Fibroblast of the aortic adventitia (primary cell): Measurements from ENCODE around the gene SPINT1. TPM values are rescaled to one million over a fixed set of nuclear protein-coding genes. Genes with fewer than 3 reads are reported as not detected.

ENCODE experiments used
- DNase-seq: peaks from one replicate; pipeline ENCODE4 v3.0.0-alpha.2; 2010; ENCODE audit warnings: low read depth
- H3K4me3 ChIP-seq: 2 replicates; pipeline ENCODE4 v1.5.1; 2011; ENCODE audit warnings: low read depth, mild to moderate bottlenecking, control low read depth, low read length, moderate library complexity
- total RNA-seq: library from RNA; depleted of rRNA; stranded (reverse); fragments of >200 nt; gene quantifications from 2 replicates; pipeline ENCODE4 v1.2.3, GENCODE V29; 2012; ENCODE audit warnings: low replicate concordance
- TF ChIP-seq, protein P1 (sequence below): IDR thresholded peaks from 2 replicates; pipeline ENCODE4 v1.5.1; 2011; ENCODE audit warnings: mild to moderate bottlenecking, low read length, control low read depth, inconsistent platforms; ENCODE audit not compliant: insufficient read depth

Gene SPINT1
- total RNA-seq, 1 donor = not detected

DNA sequence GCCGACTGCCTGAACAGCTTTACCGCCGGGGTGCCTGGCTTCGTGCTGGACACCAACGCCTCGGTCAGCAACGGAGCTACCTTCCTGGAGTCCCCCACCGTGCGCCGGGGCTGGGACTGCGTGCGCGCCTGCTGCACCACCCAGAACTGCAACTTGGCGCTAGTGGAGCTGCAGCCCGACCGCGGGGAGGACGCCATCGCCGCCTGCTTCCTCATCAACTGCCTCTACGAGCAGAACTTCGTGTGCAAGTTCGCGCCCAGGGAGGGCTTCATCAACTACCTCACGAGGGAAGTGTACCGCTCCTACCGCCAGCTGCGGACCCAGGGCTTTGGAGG lies 815 bp downstream of the SPINT1 start:
- H3K4me3 ChIP-seq = peak overlapping the region; percentile 28
- TF ChIP-seq, protein P1, sequence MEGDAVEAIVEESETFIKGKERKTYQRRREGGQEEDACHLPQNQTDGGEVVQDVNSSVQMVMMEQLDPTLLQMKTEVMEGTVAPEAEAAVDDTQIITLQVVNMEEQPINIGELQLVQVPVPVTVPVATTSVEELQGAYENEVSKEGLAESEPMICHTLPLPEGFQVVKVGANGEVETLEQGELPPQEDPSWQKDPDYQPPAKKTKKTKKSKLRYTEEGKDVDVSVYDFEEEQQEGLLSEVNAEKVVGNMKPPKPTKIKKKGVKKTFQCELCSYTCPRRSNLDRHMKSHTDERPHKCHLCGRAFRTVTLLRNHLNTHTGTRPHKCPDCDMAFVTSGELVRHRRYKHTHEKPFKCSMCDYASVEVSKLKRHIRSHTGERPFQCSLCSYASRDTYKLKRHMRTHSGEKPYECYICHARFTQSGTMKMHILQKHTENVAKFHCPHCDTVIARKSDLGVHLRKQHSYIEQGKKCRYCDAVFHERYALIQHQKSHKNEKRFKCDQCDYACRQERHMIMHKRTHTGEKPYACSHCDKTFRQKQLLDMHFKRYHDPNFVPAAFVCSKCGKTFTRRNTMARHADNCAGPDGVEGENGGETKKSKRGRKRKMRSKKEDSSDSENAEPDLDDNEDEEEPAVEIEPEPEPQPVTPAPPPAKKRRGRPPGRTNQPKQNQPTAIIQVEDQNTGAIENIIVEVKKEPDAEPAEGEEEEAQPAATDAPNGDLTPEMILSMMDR = no peak
- no peak for DNase-seq

DNA sequence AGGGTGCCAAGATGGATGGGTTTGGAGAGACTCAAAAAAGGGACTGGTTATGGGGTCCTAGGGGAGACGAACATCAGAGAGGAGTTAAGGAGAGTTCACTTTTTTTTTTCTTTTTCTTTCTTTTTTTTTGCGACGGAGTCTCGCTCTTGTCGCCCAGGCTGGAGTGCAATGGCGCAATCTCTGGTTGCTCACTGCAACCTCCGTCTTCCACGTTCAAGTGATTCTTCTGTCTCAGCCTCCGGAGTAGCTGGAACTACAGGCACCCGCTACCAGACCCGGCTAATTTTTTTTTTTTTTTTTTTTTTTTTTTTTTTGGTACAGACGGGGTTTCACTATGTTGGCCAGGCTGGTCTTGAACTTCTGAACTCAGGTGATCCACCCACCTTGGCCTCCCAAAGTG lies 1.2 kb downstream of the SPINT1 start:
- TF ChIP-seq, protein P1 = no peak
- DNase-seq = no peak
- no peak overlapping the region for H3K4me3 ChIP-seq

DNA sequence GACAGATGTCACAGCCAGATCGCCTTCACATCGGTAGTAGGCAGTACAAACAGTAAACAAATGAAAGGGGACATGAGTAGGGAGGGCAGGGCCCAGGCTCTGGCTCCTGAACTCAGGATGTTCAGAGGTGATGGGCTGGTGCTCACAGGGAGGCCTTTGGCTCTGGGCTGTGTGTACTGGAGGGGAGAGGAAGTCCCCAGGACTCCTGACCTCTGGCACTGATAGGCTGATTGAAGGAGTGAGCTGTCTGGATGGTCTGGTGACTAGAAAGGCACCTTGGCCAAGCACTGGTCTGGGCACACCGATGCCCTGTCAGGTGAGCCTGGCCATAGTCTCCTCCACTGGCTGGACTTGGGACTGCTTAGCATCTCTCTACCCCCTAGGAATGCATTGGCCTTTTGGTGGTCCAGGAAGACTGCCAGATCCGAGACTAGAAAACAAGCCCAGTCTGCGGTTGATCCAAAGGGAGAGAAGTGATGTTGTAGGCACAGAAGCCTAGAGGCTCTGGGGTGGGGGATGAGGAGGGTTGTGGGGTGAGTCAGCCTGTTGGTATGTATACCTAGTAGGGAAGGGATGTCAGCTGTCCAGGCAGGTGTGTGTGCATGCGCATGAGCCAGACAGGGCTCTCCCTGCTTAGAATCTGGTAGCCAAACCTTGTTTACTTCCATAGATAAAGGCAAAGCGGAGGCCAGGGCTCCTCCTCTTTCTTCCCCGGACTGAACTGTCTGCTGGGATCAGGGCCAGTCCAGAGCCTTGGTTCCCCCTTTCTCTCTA lies 1.9 kb downstream of the SPINT1 start:
- no peak for DNase-seq
- TF ChIP-seq, protein P1 = no peak
- no peak overlapping the region for H3K4me3 ChIP-seq

DNA sequence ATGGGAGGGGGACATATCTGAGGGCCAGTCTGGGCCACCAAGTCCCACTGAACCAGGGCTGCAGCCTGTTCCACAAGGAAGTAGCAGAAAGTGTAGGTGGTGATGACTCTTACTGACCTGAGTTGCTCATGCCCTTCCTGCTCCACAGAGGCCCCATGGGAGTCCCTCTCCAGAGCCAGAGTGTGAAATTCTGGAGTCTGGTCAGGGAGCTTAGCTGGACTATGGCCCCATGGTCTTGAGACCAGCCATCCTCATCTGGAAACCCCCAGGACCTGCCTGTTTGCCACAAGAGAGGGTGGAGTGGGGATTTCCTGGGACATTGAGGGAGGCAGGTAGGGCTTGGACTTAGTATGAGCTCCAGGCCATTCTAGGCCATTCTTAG lies 3.0 kb downstream of the SPINT1 start:
- DNase-seq = no peak
- TF ChIP-seq, protein P1 = no peak
- no peak overlapping the region for H3K4me3 ChIP-seq

DNA sequence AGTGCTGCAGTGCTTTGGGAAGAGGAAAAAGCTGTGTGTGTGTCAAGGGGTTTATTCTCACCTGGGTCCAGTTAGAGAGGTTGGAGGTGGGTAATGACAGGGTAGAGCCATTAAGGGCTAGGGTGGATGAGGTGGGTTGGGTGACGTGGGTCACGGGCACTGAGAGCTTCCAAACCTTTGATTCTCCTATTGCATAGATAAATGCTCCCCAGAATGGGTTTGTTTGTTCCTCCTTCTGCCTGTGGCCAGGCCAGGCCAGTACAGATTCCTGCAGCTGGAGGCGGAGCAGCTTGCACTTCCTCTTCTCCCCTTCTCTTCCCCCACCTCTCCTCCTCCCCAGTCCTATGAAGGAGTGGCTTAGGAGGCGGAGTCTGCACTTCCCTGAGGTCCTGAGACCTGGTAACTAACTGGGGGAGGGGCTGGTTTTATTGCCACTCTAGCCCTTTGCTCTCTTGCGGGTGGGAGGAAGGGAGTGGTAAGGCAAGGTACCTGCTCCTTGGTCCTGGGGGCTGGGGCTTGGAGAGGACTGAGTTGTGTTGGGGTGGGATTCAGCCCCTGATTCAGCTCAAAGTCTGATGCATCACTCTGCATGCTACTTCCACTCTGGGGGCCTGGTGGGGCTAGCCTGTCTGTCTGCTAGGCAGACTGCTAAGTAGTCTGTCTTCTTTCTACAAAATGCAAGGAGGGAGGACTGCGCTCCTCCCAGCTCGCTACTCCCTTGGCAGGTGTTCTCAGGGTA lies 3.5 kb downstream of the SPINT1 start:
- H3K4me3 ChIP-seq = no peak overlapping the region
- TF ChIP-seq, protein P1 = no peak
- DNase-seq = no peak

DNA sequence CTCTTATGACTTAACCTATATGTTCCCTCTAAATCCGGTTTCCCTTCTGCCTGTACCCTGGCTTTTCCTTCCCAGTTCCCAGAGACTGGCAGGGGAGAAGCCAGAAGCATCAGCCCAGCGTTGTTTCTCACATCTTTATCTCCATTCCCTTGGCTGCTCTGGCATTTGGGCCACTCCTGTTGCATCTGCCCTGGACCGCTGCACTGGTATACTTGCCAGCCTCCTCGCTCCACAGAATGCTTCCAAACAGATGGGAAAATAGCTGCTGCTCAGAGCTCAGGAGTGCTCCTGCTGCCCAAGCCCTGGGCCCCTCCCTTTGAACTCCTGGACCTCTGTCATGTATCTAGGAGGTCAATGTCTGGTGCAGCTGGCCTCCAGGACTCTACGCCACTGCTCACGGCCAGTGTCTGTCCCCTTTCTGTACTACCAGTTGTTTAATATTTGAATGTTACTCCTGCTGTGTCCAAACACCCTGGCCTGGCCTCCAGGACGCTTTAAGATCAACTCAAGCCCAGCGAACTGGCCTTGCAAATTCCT lies 6.8 kb downstream of the SPINT1 start:
- no peak overlapping the region for H3K4me3 ChIP-seq
- TF ChIP-seq, protein P1 = no peak
- DNase-seq = no peak
